HepG2 (cell line): Measurements from ENCODE around the gene FHDC1.

ENCODE experiments used
- IKZF4 ChIP-seq: sonication (generic); formaldehyde crosslinking; IDR thresholded peaks from 2 replicates; pipeline ENCODE4 v1.5.1; 2020; ENCODE audit warnings: borderline replicate concordance, mild to moderate bottlenecking, low read depth, missing genetic modification reagents; ENCODE audit errors: not compliant biosample characterization
- STAG1 ChIP-seq: sonication (generic); formaldehyde crosslinking; IDR thresholded peaks from 2 replicates; pipeline ENCODE4 v1.4.0; 2020; ENCODE audit warnings: missing genetic modification reagents
- TCF7L2 ChIP-seq: IDR thresholded peaks from 2 replicates; pipeline ENCODE4 v1.6.1; 2011; ENCODE audit warnings: mild to moderate bottlenecking, low read depth, low read length, moderate library complexity
- ZNF10 ChIP-seq: sonication (generic); formaldehyde crosslinking; IDR thresholded peaks from 2 replicates; pipeline ENCODE4 v1.4.0; 2020; ENCODE audit warnings: mild to moderate bottlenecking, low read depth, missing genetic modification reagents, borderline replicate concordance
- ZNF773 ChIP-seq: sonication (generic); formaldehyde crosslinking; IDR thresholded peaks from 2 replicates; pipeline ENCODE4 v1.4.0; 2020; ENCODE audit warnings: missing genetic modification reagents, borderline replicate concordance
- TF ChIP-seq, protein P1 (sequence below): sonication (generic); formaldehyde crosslinking; IDR thresholded peaks from 2 replicates; pipeline ENCODE4 v1.5.0; 2020; ENCODE audit warnings: mild to moderate bottlenecking, missing genetic modification reagents, moderate library complexity

DNA sequence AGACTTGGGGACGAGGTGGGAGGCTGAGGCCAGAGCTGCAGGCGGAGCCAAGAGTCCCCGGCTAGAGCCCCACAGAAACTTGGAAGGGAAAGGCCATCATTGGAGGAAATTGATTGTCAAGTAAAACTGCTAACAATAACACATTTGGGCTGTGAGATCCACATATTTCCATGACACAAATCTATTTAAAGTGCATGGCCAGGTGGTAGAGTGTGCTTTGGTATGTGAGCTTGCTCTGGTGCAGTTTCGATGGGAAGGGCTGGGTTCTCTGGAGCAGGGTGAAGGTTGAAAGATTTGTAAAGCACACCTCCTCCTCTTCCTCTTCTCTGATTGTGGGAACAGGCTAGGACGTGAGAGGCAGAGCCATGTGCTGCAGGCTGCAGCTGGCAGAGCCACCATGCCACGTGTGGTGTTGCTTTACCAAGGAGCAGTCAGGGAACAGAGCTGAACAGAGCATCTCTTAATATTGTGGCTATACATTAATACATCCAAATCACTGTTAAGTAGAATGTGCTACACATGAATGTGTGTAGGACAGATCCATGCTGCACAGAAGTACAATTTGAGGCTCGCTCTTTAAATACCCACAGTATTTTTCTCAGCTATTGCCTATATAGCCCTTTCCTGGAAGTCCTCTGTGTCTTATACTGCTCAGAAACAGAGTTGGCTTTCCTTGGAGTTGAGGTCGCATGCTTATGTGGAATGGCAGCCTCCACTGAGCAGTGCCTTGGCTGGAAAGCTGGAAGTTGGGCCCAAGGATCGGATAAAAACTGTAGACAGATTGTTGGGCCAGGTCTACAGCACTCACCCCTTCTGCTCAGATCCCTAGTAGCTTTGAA is 37.7 kb downstream of the FHDC1 start:
- TF ChIP-seq IKZF4 (CRISPR knock-in tag): no peak
- TF ChIP-seq, protein P1, sequence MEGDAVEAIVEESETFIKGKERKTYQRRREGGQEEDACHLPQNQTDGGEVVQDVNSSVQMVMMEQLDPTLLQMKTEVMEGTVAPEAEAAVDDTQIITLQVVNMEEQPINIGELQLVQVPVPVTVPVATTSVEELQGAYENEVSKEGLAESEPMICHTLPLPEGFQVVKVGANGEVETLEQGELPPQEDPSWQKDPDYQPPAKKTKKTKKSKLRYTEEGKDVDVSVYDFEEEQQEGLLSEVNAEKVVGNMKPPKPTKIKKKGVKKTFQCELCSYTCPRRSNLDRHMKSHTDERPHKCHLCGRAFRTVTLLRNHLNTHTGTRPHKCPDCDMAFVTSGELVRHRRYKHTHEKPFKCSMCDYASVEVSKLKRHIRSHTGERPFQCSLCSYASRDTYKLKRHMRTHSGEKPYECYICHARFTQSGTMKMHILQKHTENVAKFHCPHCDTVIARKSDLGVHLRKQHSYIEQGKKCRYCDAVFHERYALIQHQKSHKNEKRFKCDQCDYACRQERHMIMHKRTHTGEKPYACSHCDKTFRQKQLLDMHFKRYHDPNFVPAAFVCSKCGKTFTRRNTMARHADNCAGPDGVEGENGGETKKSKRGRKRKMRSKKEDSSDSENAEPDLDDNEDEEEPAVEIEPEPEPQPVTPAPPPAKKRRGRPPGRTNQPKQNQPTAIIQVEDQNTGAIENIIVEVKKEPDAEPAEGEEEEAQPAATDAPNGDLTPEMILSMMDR (CRISPR knock-in tag): no peak
- TF ChIP-seq ZNF773 (CRISPR knock-in tag): no peak
- no peak for TF ChIP-seq ZNF10 (CRISPR knock-in tag)
- no peak for TF ChIP-seq STAG1 (CRISPR knock-in tag)
- no peak for TF ChIP-seq TCF7L2
